Measurements from ENCODE around the gene RIC8B. TPM values are rescaled to one million over a fixed set of nuclear protein-coding genes. Genes with fewer than 3 reads are reported as not detected.

RIC8B gene
- polyA plus RNA-seq, 2 of the 4 experiments (the other 2 are of a cell fraction): 10.5 to 25.5 TPM

- DNase-seq (ENCODE audit: low read depth in 1 of 2, low spot score in 1 of 2): no peak
- ChIA-PET CTCF (interaction anchor here (1.1 to 3.0 kb wide), 4 partner anchors 9 to 76 kb away, joined by 3 to 9 read pairs (median 4); no protein-coding TSS in a partner anchor), POLR2A (no interaction called here)
- peak in 1 of 2 experiments; percentile 4; a peak in 1 of 6 replicates for ATAC-seq
- Histone ChIP-seq H3K4me3 (no peak overlapping the region), H3K4me2 (peak overlapping the region; percentile 68), H3K4me1 (peaks cover 53% of the 10 kb centered on the region), H3K27ac (peak overlapping the region; percentile 77 to 79), H3K9me3 (no peaks in the 10 kb centered on the region)
- WGBS (ENCODE audit: missing lambda C conversion rate): 68% methylated on average over 2 of the region's 2 CpGs
- FAIRE-seq: no peak
- no peak for TF ChIP-seq PHF8 (IDR thresholded peaks at IDR 0.05; ENCODE audit: borderline replicate concordance, low read depth)
- TF ChIP-seq HOXB13 (CRISPR knock-in tag; IDR thresholded peaks at IDR 0.05; ENCODE audit: low read depth): no peak
- TF ChIP-seq HES2 (IDR thresholded peaks at IDR 0.05): no peak
- TF ChIP-seq NPAS2 (CRISPR knock-in tag; IDR thresholded peaks at IDR 0.05; ENCODE audit: borderline replicate concordance): no peak
- no peak for TF ChIP-seq HEYL (CRISPR knock-in tag; IDR thresholded peaks at IDR 0.05)
- TF ChIP-seq JUNB (IDR thresholded peaks at IDR 0.05): no peak
- TF ChIP-seq FOSL2 (IDR thresholded peaks at IDR 0.05): no peak
- no peak for TF ChIP-seq FOSL2 (CRISPR knock-in tag; IDR thresholded peaks at IDR 0.05)
- no peak for TF ChIP-seq TFCP2L1 (CRISPR knock-in tag; IDR thresholded peaks at IDR 0.05)
Measured at GRCh38 chr12:106767206-106767605, 7.3 kb upstream of the RIC8B start.

- 33% methylated on average over 9 of the region's 9 CpGs for WGBS (ENCODE audit: missing lambda C conversion rate)
- ATAC-seq (peak; percentile 39 to 64; a peak in 4 of 6 replicates), DNase-seq (ENCODE audit: low read depth in 1 of 2, low spot score in 1 of 2) (peak in 1 of 2 experiments; percentile 62), FAIRE-seq (peak; percentile 56)
- ChIA-PET CTCF (interaction anchor here (0.8 to 3.0 kb wide), 3 partner anchors 10 to 77 kb away, joined by 3 to 9 read pairs (median 4); no protein-coding TSS in a partner anchor), POLR2A (no interaction called here)
- TF ChIP-seq GATA3 (IDR thresholded peaks at IDR 0.05; ENCODE audit: borderline replicate concordance) (peak; percentile 70; the same call in 1 of the 2 replicates), RFX5 (IDR thresholded peaks at IDR 0.05) (no peak), ZSCAN20 (CRISPR knock-in tag; IDR thresholded peaks at IDR 0.05) (no peak), JUN (IDR thresholded peaks at IDR 0.05) (peak; percentile 45 to 54; a peak in 2 of 5 replicates), POLR2A (IDR thresholded peaks at IDR 0.05; ENCODE audit: low read length) (no peak), USF2 (IDR thresholded peaks at IDR 0.05) (no peak), RNF2 (IDR thresholded peaks at IDR 0.05; ENCODE audit: borderline replicate concordance, low read depth) (no peak), CEBPB (IDR thresholded peaks at IDR 0.05) (0 out of 4 replicates have a peak, but pooled peaks of 1 of the 2 experiments have one; percentile 21), SMC3 (IDR thresholded peaks at IDR 0.05) (0 out of 3 replicates have a peak, but pooled peaks have one; percentile 6), MAX (IDR thresholded peaks at IDR 0.05) (0 out of 2 replicates have a peak, but pooled peaks have one; percentile 19), BCL3 (IDR thresholded peaks at IDR 0.05) (peak; percentile 51; the same call in 1 of the 3 replicates), FOSL2 (IDR thresholded peaks at IDR 0.05) (no peak), FOSL2 (CRISPR knock-in tag; IDR thresholded peaks at IDR 0.05) (0 out of 2 replicates have a peak, but pooled peaks have one; percentile 35), NPAS2 (CRISPR knock-in tag; IDR thresholded peaks at IDR 0.05; ENCODE audit: borderline replicate concordance) (no peak), BHLHE40 (IDR thresholded peaks at IDR 0.05; ENCODE audit: low read depth, low read length) (no peak), ESRRA (IDR thresholded peaks at IDR 0.05; ENCODE audit: borderline replicate concordance, low read length) (no peak), HDAC2 (IDR thresholded peaks at IDR 0.05) (no peak), EP300 (IDR thresholded peaks at IDR 0.05) (peak; percentile 63 to 82; a peak in 4 of 5 replicates), CTCF (IDR thresholded peaks at IDR 0.05) (no peak), HOXB5 (CRISPR knock-in tag; IDR thresholded peaks at IDR 0.05) (no peak), EHF (CRISPR knock-in tag; IDR thresholded peaks at IDR 0.05) (no peak), JUNB (IDR thresholded peaks at IDR 0.05) (peak; percentile 38; the same call in 1 of the 2 replicates), ZNF302 (CRISPR knock-in tag; IDR thresholded peaks at IDR 0.05) (no peak), ZC3H11A (IDR thresholded peaks at IDR 0.05) (no peak)
- H3K9me3 ChIP-seq: no peaks in the 10 kb centered on the region
- H3K4me2 ChIP-seq: peak overlapping the region; percentile 68
- peaks cover 53% of the 10 kb centered on the region for H3K4me1 ChIP-seq
- H3K27ac ChIP-seq: peak overlapping the region; percentile 77 to 79
- H3K4me3 ChIP-seq: peak overlapping the region; percentile 12; the same call in 1 of the 3 replicates
Measured at GRCh38 chr12:106767954-106768822, 6.3 kb upstream of the RIC8B start.
